Trophoblast cell (in vitro differentiated cells and primary cell): ENCODE results near the gene MAPT.

ENCODE experiments used
- DNase-seq, 2 donors: peaks; one replicate each; pipeline ENCODE4 v3.0.0-alpha.2; 2016
- H2AFZ ChIP-seq: 2 replicates; pipeline ENCODE4 v1.6.1; 2013; ENCODE audit warnings: low read length, moderate library complexity, mild to moderate bottlenecking; ENCODE audit not compliant: insufficient read depth, poor library complexity
- H2AK5ac ChIP-seq: 2 replicates; pipeline ENCODE4 v1.6.1; 2013; ENCODE audit warnings: mild to moderate bottlenecking, low read length
- H2BK120ac ChIP-seq: 2 replicates; pipeline ENCODE4 v1.6.1; 2013; ENCODE audit warnings: low read length, mild to moderate bottlenecking, moderate library complexity; ENCODE audit not compliant: insufficient read depth, poor library complexity
- H2BK12ac ChIP-seq: 2 replicates; pipeline ENCODE4 v1.6.1; 2013; ENCODE audit warnings: mild to moderate bottlenecking, low read length, moderate library complexity
- H2BK5ac ChIP-seq: 2 replicates; pipeline ENCODE4 v1.6.1; 2013; ENCODE audit warnings: low read length, low read depth, moderate library complexity, mild to moderate bottlenecking; ENCODE audit not compliant: poor library complexity
- H3K14ac ChIP-seq: 2 replicates; pipeline ENCODE4 v1.6.1; 2013; ENCODE audit warnings: mild to moderate bottlenecking, low read length
- H3K18ac ChIP-seq: 2 replicates; pipeline ENCODE4 v1.6.1; 2013; ENCODE audit warnings: mild to moderate bottlenecking, low read length
- H3K23ac ChIP-seq: 2 replicates; pipeline ENCODE4 v1.6.1; 2013; ENCODE audit warnings: low read length
- H3K27ac ChIP-seq: 2 replicates; pipeline ENCODE4 v1.5.1; 2013; ENCODE audit warnings: low read depth, mild to moderate bottlenecking, inconsistent platforms, low read length, moderate library complexity
- H3K27me3 ChIP-seq: 2 replicates; pipeline ENCODE4 v1.6.1; 2013; ENCODE audit warnings: inconsistent platforms, mild to moderate bottlenecking, low read length, moderate library complexity; ENCODE audit not compliant: insufficient read depth
- H3K36me3 ChIP-seq, 2 experiments: 1 replicate in 1 of 2; 2 replicates in 1 of 2; pipeline ENCODE4 v1.6.1; 2013; ENCODE audit warnings: low read length in 2 of 2, mild to moderate bottlenecking in 2 of 2, moderate library complexity in 1 of 2; ENCODE audit not compliant: insufficient read depth in 2 of 2, control insufficient read depth in 1 of 2
- H3K4ac ChIP-seq: 2 replicates; pipeline ENCODE4 v1.6.1; 2013; ENCODE audit warnings: low read depth, mild to moderate bottlenecking, low read length, moderate library complexity
- H3K4me1 ChIP-seq, 2 experiments: 1 replicate in 1 of 2; 2 replicates in 1 of 2; pipeline ENCODE4 v1.6.1; 2013; ENCODE audit warnings: low read length in 2 of 2, mild to moderate bottlenecking in 2 of 2, moderate library complexity in 1 of 2; ENCODE audit not compliant: insufficient read depth in 2 of 2, control insufficient read depth in 1 of 2
- H3K4me2 ChIP-seq: 2 replicates; pipeline ENCODE4 v1.6.1; 2013; ENCODE audit warnings: inconsistent platforms, mild to moderate bottlenecking, low read length, moderate library complexity
- H3K4me3 ChIP-seq: 2 replicates; pipeline ENCODE4 v1.5.1; 2013; ENCODE audit warnings: mild to moderate bottlenecking, low read depth, low read length, inconsistent platforms
- H3K79me1 ChIP-seq: one replicate; pipeline ENCODE4 v1.6.1; 2013; ENCODE audit warnings: low read length
- H3K79me2 ChIP-seq: 2 replicates; pipeline ENCODE4 v1.6.1; 2013; ENCODE audit warnings: low read length, mild to moderate bottlenecking; ENCODE audit not compliant: control insufficient read depth, insufficient read depth, poor library complexity
- H3K9ac ChIP-seq: 2 replicates; pipeline ENCODE4 v1.6.1; 2013; ENCODE audit warnings: mild to moderate bottlenecking, low read length
- H3K9me3 ChIP-seq: 2 replicates; pipeline ENCODE4 v1.6.1; 2013; ENCODE audit warnings: low read depth, mild to moderate bottlenecking, control low read depth, inconsistent platforms, low read length; ENCODE audit not compliant: insufficient read depth
- H4K12ac ChIP-seq: 2 replicates; pipeline ENCODE4 v1.6.1; 2013; ENCODE audit warnings: low read depth, mild to moderate bottlenecking, low read length, moderate library complexity
- H4K8ac ChIP-seq: 2 replicates; pipeline ENCODE4 v1.6.1; 2013; ENCODE audit warnings: low read depth, mild to moderate bottlenecking, low read length, moderate library complexity
- H4K91ac ChIP-seq: one replicate; pipeline ENCODE4 v1.6.1; 2013; ENCODE audit warnings: low read depth, mild to moderate bottlenecking, low read length, moderate library complexity
- WGBS: extraction: QIAGEN DNeasy Blood & Tissue Kit; methylation state at CpG from one replicate; pipeline ENCODE4 v1.1.7; 2013; ENCODE audit warnings: missing lambda C conversion rate; ENCODE audit not compliant: insufficient read length, insufficient coverage; ENCODE audit errors: extremely low coverage; 5-methylcytosine and 5-hydroxymethylcytosine counted together

Gene MAPT

GRCh38 chr17:45972531-45972930 is 78.2 kb downstream of the MAPT start:
- Histone ChIP-seq H3K4me3 (no peak overlapping the region), H3K14ac (no peak overlapping the region), H3K4me2 (no peak overlapping the region), H4K12ac (no peak overlapping the region), H3K79me2 (no peaks in the 10 kb centered on the region), H4K91ac (no peak overlapping the region), H4K8ac (no peak overlapping the region), H3K36me3 (no peaks in the 10 kb centered on the region), H3K9ac (no peak overlapping the region), H2BK12ac (no peak overlapping the region), H3K79me1 (peaks cover under 1% of the 10 kb centered on the region), H3K27me3 (no peaks in the 10 kb centered on the region), H3K18ac (no peak overlapping the region), H2AFZ (no peak overlapping the region), H3K4me1 (peaks cover 8 to 12% of the 10 kb centered on the region in 2 experiments), H3K23ac (no peak overlapping the region), H2AK5ac (no peak overlapping the region), H2BK120ac (no peak overlapping the region), H3K4ac (no peak overlapping the region), H3K9me3 (no peaks in the 10 kb centered on the region), H2BK5ac (no peak overlapping the region), H3K27ac (no peak overlapping the region)
- DNase-seq, result no peak
- no CpG with 5 or more reads among the region's 3 CpGs for WGBS

DNA sequence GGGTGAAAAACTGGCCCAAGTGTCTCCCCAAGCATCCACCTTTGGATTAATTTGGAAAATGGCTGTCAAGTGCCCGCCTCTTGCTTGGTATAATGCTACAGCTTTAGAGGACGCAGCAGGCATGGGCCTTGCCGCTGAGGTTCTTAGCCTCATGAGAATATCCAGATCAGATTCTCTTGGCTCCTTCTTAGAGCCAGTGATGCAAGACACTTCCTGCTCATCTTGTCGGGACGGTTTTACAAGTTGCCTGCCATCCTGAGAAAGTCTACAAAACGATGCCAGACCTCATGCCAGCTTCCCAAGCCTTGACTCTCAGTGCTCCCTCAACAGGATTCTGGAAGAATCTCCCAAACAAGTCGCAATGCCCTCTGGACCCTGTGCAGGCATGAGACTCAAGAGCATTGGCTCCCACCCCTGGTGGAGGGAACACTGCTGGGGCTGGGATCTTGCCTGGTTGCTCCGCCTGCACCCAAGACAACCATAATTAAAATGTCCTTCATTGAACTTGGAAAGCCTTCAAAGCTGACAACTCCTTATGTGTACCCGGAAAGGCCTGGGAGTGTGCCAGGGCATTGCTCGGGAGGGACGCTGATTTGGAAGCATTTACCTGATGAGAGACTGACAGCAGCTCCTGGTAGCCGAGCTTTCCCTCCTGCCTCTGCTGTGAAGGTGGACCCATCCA is 78.9 kb downstream of the MAPT start:
- Histone ChIP-seq H3K36me3 (no peaks in the 10 kb centered on the region), H3K27ac (no peak overlapping the region), H3K9me3 (no peaks in the 10 kb centered on the region), H2BK5ac (no peak overlapping the region), H3K27me3 (no peaks in the 10 kb centered on the region), H3K23ac (no peak overlapping the region), H3K14ac (no peak overlapping the region), H3K18ac (no peak overlapping the region), H3K79me2 (no peaks in the 10 kb centered on the region), H3K9ac (no peak overlapping the region), H3K4me2 (no peak overlapping the region), H3K79me1 (peaks cover 4% of the 10 kb centered on the region), H2AK5ac (no peak overlapping the region), H2AFZ (no peak overlapping the region), H2BK120ac (no peak overlapping the region), H4K91ac (no peak overlapping the region), H4K8ac (no peak overlapping the region), H2BK12ac (no peak overlapping the region), H3K4ac (no peak overlapping the region), H3K4me1 (peaks cover 12 to 19% of the 10 kb centered on the region in 2 experiments), H3K4me3 (no peak overlapping the region), H4K12ac (no peak overlapping the region)
- DNase-seq, result peak in 1 of 2 donors; percentile 22
- WGBS, result no CpG with 5 or more reads among the region's 12 CpGs

- DNase-seq, result no peak
- H3K36me3 ChIP-seq, result no peaks in the 10 kb centered on the region
- no peaks in the 10 kb centered on the region for H3K9me3 ChIP-seq
These were observed 79.8 kb downstream of the MAPT start for GRCh38 chr17:45973946-45974859.

DNA sequence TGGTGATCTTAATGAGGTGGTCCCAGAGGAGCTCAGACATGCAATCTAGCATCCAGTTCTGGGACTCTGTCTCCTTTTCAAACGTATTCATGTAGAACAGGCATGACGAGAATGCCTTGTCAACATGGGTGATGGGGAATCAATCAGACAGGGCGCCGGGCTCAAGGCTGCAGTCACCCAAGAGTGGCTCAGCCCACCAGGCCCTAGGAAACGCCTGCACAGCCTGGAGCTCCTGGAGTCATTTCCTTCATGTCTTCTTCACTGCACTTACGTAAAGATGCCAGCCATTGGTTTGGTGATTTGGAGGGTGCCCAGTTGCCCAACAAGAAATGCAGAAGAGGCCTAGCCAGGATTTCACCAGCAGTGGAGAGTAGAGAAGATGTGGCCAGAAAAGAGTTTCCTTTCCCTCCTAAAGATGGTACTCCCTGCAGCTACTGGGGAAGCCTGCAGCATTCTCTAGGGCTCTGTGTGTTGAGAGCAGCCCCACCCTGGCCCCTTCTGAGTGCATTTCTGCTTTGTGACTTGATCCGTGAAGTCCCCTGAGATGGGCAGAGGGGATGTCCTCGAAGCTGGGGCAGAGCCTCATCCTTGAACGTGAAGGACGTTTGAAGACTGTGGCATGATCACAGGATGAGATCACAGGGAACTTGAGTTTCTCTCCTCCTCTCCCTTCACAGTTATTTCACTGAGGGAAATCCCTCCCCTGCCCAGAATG is 80.7 kb downstream of the MAPT start:
- DNase-seq, result no peak
- no peak overlapping the region for H4K12ac ChIP-seq
- no peak overlapping the region for H3K18ac ChIP-seq
- no peak overlapping the region for H3K27ac ChIP-seq
- H2BK12ac ChIP-seq, result no peak overlapping the region
- H4K91ac ChIP-seq, result no peak overlapping the region
- no peak overlapping the region for H2AFZ ChIP-seq
- H2BK120ac ChIP-seq, result no peak overlapping the region
- no peak overlapping the region for H4K8ac ChIP-seq
- no peak overlapping the region for H3K23ac ChIP-seq
- H3K4ac ChIP-seq, result no peak overlapping the region
- H3K27me3 ChIP-seq, result no peaks in the 10 kb centered on the region
- peaks cover 4% of the 10 kb centered on the region for H3K79me1 ChIP-seq
- no peaks in the 10 kb centered on the region for H3K36me3 ChIP-seq
- H3K4me1 ChIP-seq, result peaks cover 12 to 20% of the 10 kb centered on the region in 2 experiments
- no peak overlapping the region for H2AK5ac ChIP-seq
- no peak overlapping the region for H3K4me3 ChIP-seq
- H3K4me2 ChIP-seq, result no peak overlapping the region
- no peaks in the 10 kb centered on the region for H3K9me3 ChIP-seq
- no CpG with 5 or more reads among the region's 10 CpGs for WGBS
- H3K9ac ChIP-seq, result no peak overlapping the region
- H3K14ac ChIP-seq, result no peak overlapping the region
- no peaks in the 10 kb centered on the region for H3K79me2 ChIP-seq
- H2BK5ac ChIP-seq, result no peak overlapping the region

More at GRCh38 chr17:45973946-45974859, 79.8 kb downstream of the MAPT start:
- H4K91ac ChIP-seq, result no peak overlapping the region
- H3K27me3 ChIP-seq, result no peaks in the 10 kb centered on the region
- H3K9ac ChIP-seq, result no peak overlapping the region
- H3K4me1 ChIP-seq, result peaks cover 12 to 20% of the 10 kb centered on the region in 2 experiments
- H3K79me1 ChIP-seq, result peaks cover 4% of the 10 kb centered on the region
- H3K18ac ChIP-seq, result no peak overlapping the region
- H3K27ac ChIP-seq, result no peak overlapping the region
- no peak overlapping the region for H2BK12ac ChIP-seq
- H2BK120ac ChIP-seq, result no peak overlapping the region
- no peak overlapping the region for H4K12ac ChIP-seq
- H2AFZ ChIP-seq, result no peak overlapping the region
- H3K4ac ChIP-seq, result no peak overlapping the region
- no peak overlapping the region for H2AK5ac ChIP-seq
- H3K23ac ChIP-seq, result no peak overlapping the region
- no CpG with 5 or more reads among the region's 17 CpGs for WGBS
- H2BK5ac ChIP-seq, result no peak overlapping the region
- H3K4me3 ChIP-seq, result no peak overlapping the region
- no peak overlapping the region for H4K8ac ChIP-seq
- no peak overlapping the region for H3K4me2 ChIP-seq
- H3K14ac ChIP-seq, result no peak overlapping the region
- H3K79me2 ChIP-seq, result no peaks in the 10 kb centered on the region
